Measurements from ENCODE around the gene CYTH3. TPM values are rescaled to one million over a fixed set of nuclear protein-coding genes. Genes with fewer than 3 reads are reported as not detected.
"Not testable (repeated sequence)": the region's sequence is repeated elsewhere in the genome, so short reads cannot be mapped to it uniquely, and the experiment has no call there.

The CYTH3 gene
- total RNA-seq, 1 donor from 2014 or later: 25.5 TPM

GRCh38 chr7:6235029-6235871 is 37.2 kb downstream of the CYTH3 start:
- peaks cover 86% of the 10 kb centered on the region for H3K4me1 ChIP-seq
- no peaks in the 10 kb centered on the region for H3K36me3 ChIP-seq
- no peak overlapping the region for H3K27ac ChIP-seq (replicated peaks)
- no peaks in the 10 kb centered on the region for H3K9me3 ChIP-seq (replicated peaks)
- intact Hi-C loops (cut with micrococcal nuclease): no loop called here
- DNase-seq: no peak
- TF ChIP-seq, protein P1, sequence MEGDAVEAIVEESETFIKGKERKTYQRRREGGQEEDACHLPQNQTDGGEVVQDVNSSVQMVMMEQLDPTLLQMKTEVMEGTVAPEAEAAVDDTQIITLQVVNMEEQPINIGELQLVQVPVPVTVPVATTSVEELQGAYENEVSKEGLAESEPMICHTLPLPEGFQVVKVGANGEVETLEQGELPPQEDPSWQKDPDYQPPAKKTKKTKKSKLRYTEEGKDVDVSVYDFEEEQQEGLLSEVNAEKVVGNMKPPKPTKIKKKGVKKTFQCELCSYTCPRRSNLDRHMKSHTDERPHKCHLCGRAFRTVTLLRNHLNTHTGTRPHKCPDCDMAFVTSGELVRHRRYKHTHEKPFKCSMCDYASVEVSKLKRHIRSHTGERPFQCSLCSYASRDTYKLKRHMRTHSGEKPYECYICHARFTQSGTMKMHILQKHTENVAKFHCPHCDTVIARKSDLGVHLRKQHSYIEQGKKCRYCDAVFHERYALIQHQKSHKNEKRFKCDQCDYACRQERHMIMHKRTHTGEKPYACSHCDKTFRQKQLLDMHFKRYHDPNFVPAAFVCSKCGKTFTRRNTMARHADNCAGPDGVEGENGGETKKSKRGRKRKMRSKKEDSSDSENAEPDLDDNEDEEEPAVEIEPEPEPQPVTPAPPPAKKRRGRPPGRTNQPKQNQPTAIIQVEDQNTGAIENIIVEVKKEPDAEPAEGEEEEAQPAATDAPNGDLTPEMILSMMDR (IDR thresholded peaks at IDR 0.05; ENCODE audit: borderline replicate concordance): no peak
- no peak overlapping the region for H3K4me3 ChIP-seq
- no peaks in the 10 kb centered on the region for H3K27me3 ChIP-seq (ENCODE audit: low read depth)

GRCh38 chr7:6234384-6234783 is 38.0 kb downstream of the CYTH3 start:
- H3K27ac ChIP-seq (replicated peaks): peak overlapping the region; percentile 8
- DNase-seq: no peak
- intact Hi-C loops (cut with micrococcal nuclease): no loop called here
- TF ChIP-seq, protein P1 (IDR thresholded peaks at IDR 0.05; ENCODE audit: borderline replicate concordance): no peak
- no peaks in the 10 kb centered on the region for H3K27me3 ChIP-seq (ENCODE audit: low read depth)
- H3K9me3 ChIP-seq (replicated peaks): no peaks in the 10 kb centered on the region
- H3K36me3 ChIP-seq: no peaks in the 10 kb centered on the region
- no peak overlapping the region for H3K4me3 ChIP-seq
- peaks cover 95% of the 10 kb centered on the region for H3K4me1 ChIP-seq

GRCh38 chr7:6232534-6232933 is 39.9 kb downstream of the CYTH3 start:
- Histone ChIP-seq H3K4me1 (peaks cover 100% of the 10 kb centered on the region), H3K27ac (replicated peaks) (peak overlapping the region; percentile 82), H3K36me3 (no peaks in the 10 kb centered on the region), H3K27me3 (ENCODE audit: low read depth) (no peaks in the 10 kb centered on the region), H3K9me3 (replicated peaks) (no peaks in the 10 kb centered on the region), H3K4me3 (peak overlapping the region; percentile 29)
- peak; percentile 62 for DNase-seq
- TF ChIP-seq, protein P1 (IDR thresholded peaks at IDR 0.05; ENCODE audit: borderline replicate concordance): no peak
- intact Hi-C loops (cut with micrococcal nuclease): no loop called here

- peak overlapping the region; percentile 82 for H3K27ac ChIP-seq (replicated peaks)
- no peaks in the 10 kb centered on the region for H3K9me3 ChIP-seq (replicated peaks)
- no peaks in the 10 kb centered on the region for H3K36me3 ChIP-seq
- no peak for DNase-seq
- H3K4me3 ChIP-seq: peak overlapping the region; percentile 29
- intact Hi-C loops (cut with micrococcal nuclease): no loop called here
- TF ChIP-seq, protein P1 (IDR thresholded peaks at IDR 0.05; ENCODE audit: borderline replicate concordance): no peak
- peaks cover 100% of the 10 kb centered on the region for H3K4me1 ChIP-seq
- H3K27me3 ChIP-seq (ENCODE audit: low read depth): no peaks in the 10 kb centered on the region
These were observed 40.3 kb downstream of the CYTH3 start for GRCh38 chr7:6232116-6232515.

DNA sequence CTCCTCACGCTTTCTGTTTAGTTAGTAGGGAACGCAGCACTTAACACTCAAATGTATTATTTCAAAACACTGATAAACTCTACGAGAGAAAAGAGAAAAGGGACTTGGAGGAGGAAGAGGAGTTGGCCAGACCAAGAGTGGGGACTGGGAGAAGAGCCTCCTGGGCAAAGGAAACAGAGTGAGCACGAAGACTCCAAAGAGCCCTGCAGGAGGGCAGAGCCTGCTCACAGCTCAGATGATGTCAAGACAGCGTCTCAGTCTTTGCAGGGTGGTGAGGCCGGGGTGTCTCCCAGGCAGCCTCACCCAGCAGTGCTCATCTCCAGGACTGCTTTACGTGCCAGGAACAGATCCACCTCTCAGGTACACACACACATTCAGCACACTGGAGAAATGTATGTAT is 41.2 kb downstream of the CYTH3 start:
- Histone ChIP-seq H3K27me3 (ENCODE audit: low read depth) (no peaks in the 10 kb centered on the region), H3K27ac (replicated peaks) (peak overlapping the region; percentile 82), H3K4me1 (peaks cover 100% of the 10 kb centered on the region), H3K9me3 (replicated peaks) (no peaks in the 10 kb centered on the region), H3K36me3 (no peaks in the 10 kb centered on the region), H3K4me3 (no peak overlapping the region)
- TF ChIP-seq, protein P1 (IDR thresholded peaks at IDR 0.05; ENCODE audit: borderline replicate concordance): no peak
- intact Hi-C loops (cut with micrococcal nuclease): no loop called here
- DNase-seq: no peak

DNA sequence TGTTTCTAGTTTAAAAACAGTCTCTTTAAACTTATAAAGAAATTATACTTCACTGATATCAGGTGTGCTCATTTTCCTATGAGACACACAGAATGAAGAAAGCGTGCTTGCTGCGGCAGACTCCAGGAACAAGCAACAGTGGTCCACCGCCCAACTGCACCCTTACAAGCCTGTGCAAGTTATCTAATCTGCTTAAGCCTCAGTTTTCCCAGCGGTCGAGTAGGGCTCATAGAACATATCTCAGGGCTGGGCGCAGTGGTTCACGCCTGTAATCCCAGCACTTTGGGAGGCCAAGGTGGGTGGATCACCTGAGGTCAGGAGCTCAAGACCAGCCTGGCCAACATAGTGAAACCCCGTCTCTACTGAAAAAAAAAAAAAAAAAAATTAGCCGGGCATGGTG is 43.1 kb downstream of the CYTH3 start:
- H3K36me3 ChIP-seq; H3K9me3 ChIP-seq (replicated peaks); H3K27me3 ChIP-seq (ENCODE audit: low read depth); intact Hi-C loops (cut with micrococcal nuclease); DNase-seq: not testable (repeated sequence)
- Histone ChIP-seq H3K4me1 (peaks cover 100% of the 10 kb centered on the region), H3K4me3 (peak overlapping the region; percentile 38), H3K27ac (replicated peaks) (peak overlapping the region; percentile 82)

Measured in left ventricle myocardium inferior (tissue), 1 donor.